Right renal pelvis (tissue), 4 donors: ENCODE measurements around the gene FYN. TPM values are rescaled to one million over a fixed set of nuclear protein-coding genes. Genes with fewer than 3 reads are reported as not detected.
"Not testable (repeated sequence)": the region's sequence is repeated elsewhere in the genome, so short reads cannot be mapped to it uniquely, and the experiment has no call there.

ENCODE experiments used
- DNase-seq, 4 donors: peaks; one replicate each; pipeline ENCODE4 v3.0.0-alpha.2; 2013; ENCODE audit warnings: low read depth in 4 of 4, low spot score in 3 of 4, missing footprints in 1 of 4
- polyA plus RNA-seq, 4 donors: library from polyadenylated mRNA; unstranded; fragments of 120-200 nt; gene quantifications; one replicate each; pipeline ENCODE4 v1.2.1, GENCODE V29; 2013; ENCODE audit not compliant: insufficient read length in 4 of 4

The FYN gene
- polyA plus RNA-seq, 4 donors: 162 to 172 (median 167) TPM

GRCh38 chr6:111793711-111794111 is 79.5 kb downstream of the FYN start:
- DNase-seq: no peak

- DNase-seq: no peak
Measured at GRCh38 chr6:111792914-111793700, 80.1 kb downstream of the FYN start.

GRCh38 chr6:111792241-111792640 is 81.0 kb downstream of the FYN start:
- no peak for DNase-seq

GRCh38 chr6:111791415-111791814 is 81.8 kb downstream of the FYN start:
- DNase-seq: no peak

- DNase-seq: no peak
Measured at GRCh38 chr6:111789598-111789997, 83.7 kb downstream of the FYN start.

GRCh38 chr6:111788379-111789276 is 84.6 kb downstream of the FYN start:
- DNase-seq: peak in 2 of 4 donors; percentile 49 to 63

GRCh38 chr6:111786151-111786550 is 87.1 kb downstream of the FYN start:
- DNase-seq: not testable (repeated sequence)

GRCh38 chr6:111784433-111784832 is 88.8 kb downstream of the FYN start:
- no peak for DNase-seq

GRCh38 chr6:111782887-111783466 is 90.3 kb downstream of the FYN start:
- DNase-seq: no peak

- DNase-seq: no peak
Measured at GRCh38 chr6:111782192-111782809, 91.0 kb downstream of the FYN start.

- DNase-seq: no peak
Measured at GRCh38 chr6:111781041-111781708, 92.1 kb downstream of the FYN start.

- DNase-seq: no peak
Measured at GRCh38 chr6:111780393-111780792, 92.9 kb downstream of the FYN start.

GRCh38 chr6:111779660-111780059 is 93.6 kb downstream of the FYN start:
- no peak for DNase-seq

GRCh38 chr6:111779031-111779430 is 94.2 kb downstream of the FYN start:
- no peak for DNase-seq

GRCh38 chr6:111777357-111777756 is 95.9 kb downstream of the FYN start:
- no peak for DNase-seq

- no peak for DNase-seq
Measured at GRCh38 chr6:111776236-111777221, 96.7 kb downstream of the FYN start.

GRCh38 chr6:111775145-111775922 is 97.9 kb downstream of the FYN start:
- no peak for DNase-seq

GRCh38 chr6:111774346-111774703 is 98.9 kb downstream of the FYN start:
- no peak for DNase-seq
